Liver (tissue), 9 donors: ENCODE results near the gene STIM2. TPM values are rescaled to one million over a fixed set of nuclear protein-coding genes. Genes with fewer than 3 reads are reported as not detected.

Source experiments
- DNase-seq: peaks from one replicate; pipeline ENCODE4 v3.0.0-alpha.2; 2017; ENCODE audit warnings: low spot score
- H3K27ac ChIP-seq, 2 donors: one replicate each; pipeline ENCODE4 v1.7.0; 2013; ENCODE audit warnings: inconsistent platforms in 2 of 2, low read length in 2 of 2, control low read depth in 1 of 2, low read depth in 1 of 2, mild to moderate bottlenecking in 1 of 2
- H3K27me3 ChIP-seq, 4 donors: one replicate each; pipeline versions ENCODE4 v1.6.1 to v1.7.0; 2013; ENCODE audit warnings: low read length in 3 of 4, inconsistent platforms in 1 of 4, mild to moderate bottlenecking in 1 of 4, moderate library complexity in 1 of 4; ENCODE audit not compliant: control insufficient read depth in 4 of 4, insufficient read depth in 4 of 4
- H3K36me3 ChIP-seq, 4 donors: one replicate each; pipeline versions ENCODE4 v1.6.1 to v1.7.0; 2013; ENCODE audit warnings: low read length in 3 of 4, mild to moderate bottlenecking in 3 of 4, low read depth in 1 of 4, moderate library complexity in 1 of 4; ENCODE audit not compliant: control insufficient read depth in 4 of 4, insufficient read depth in 3 of 4
- H3K4me1 ChIP-seq, 4 donors: one replicate each; pipeline versions ENCODE4 v1.6.1 to v1.7.0; 2013; ENCODE audit warnings: low read length in 3 of 4, mild to moderate bottlenecking in 3 of 4, moderate library complexity in 1 of 4; ENCODE audit not compliant: control insufficient read depth in 4 of 4, insufficient read depth in 4 of 4
- H3K4me3 ChIP-seq, 3 donors: one replicate each; pipeline versions ENCODE4 v1.6.1 to v1.7.0; 2013; ENCODE audit warnings: low read length in 3 of 3, control low read depth in 1 of 3, low read depth in 1 of 3, mild to moderate bottlenecking in 1 of 3
- H3K9ac ChIP-seq, 2 donors: one replicate each; pipeline ENCODE4 v1.7.0; 2013; ENCODE audit warnings: low read length in 2 of 2, mild to moderate bottlenecking in 2 of 2, moderate library complexity in 2 of 2, control low read depth in 1 of 2, low read depth in 1 of 2
- H3K9me3 ChIP-seq, 4 donors: one replicate each; pipeline versions ENCODE4 v1.6.1 to v1.7.0; 2013; ENCODE audit warnings: low read length in 3 of 4; ENCODE audit not compliant: control insufficient read depth in 4 of 4
- ATF3 ChIP-seq: IDR thresholded peaks from 2 replicates; pipeline ENCODE4 v1.6.1; 2016; ENCODE audit warnings: antibody characterized with exemption
- CTCF ChIP-seq: fragments of 150-350 bp; IDR thresholded peaks from 2 replicates; pipeline ENCODE4 v1.5.1; 2017; ENCODE audit warnings: improper control_type of control experiment, low read depth, low read length; ENCODE audit not compliant: missing input control
- EGR1 ChIP-seq, 2 donors: IDR thresholded peaks; 2 replicates each; pipeline ENCODE4 v1.6.1; 2016 to 2018; ENCODE audit warnings: antibody characterized with exemption in 2 of 2, low read depth in 2 of 2
- FOXA1 ChIP-seq: IDR thresholded peaks from 2 replicates; pipeline ENCODE4 v1.6.1; 2016; ENCODE audit warnings: antibody characterized with exemption
- FOXA2 ChIP-seq: IDR thresholded peaks from 2 replicates; pipeline ENCODE4 v1.6.1; 2016; ENCODE audit warnings: antibody characterized with exemption
- GABPA ChIP-seq, 2 donors: IDR thresholded peaks in 1 of 2; conservative IDR thresholded peaks in 1 of 2; 2 replicates each; pipeline ENCODE4 v1.6.1; 2016; ENCODE audit warnings: antibody characterized with exemption in 2 of 2, mild to moderate bottlenecking in 1 of 2, moderate library complexity in 1 of 2
- HNF4A ChIP-seq, 2 donors: conservative IDR thresholded peaks; 2 replicates each; pipeline ENCODE4 v1.6.1; 2016; ENCODE audit warnings: antibody characterized with exemption in 2 of 2, mild to moderate bottlenecking in 2 of 2
- HNF4G ChIP-seq: IDR thresholded peaks from 2 replicates; pipeline ENCODE4 v1.6.1; 2016; ENCODE audit warnings: antibody characterized with exemption
- JUND ChIP-seq, 2 donors: IDR thresholded peaks; 2 replicates each; pipeline ENCODE4 v1.6.1; 2016; ENCODE audit warnings: antibody characterized with exemption in 2 of 2
- NR2F2 ChIP-seq: IDR thresholded peaks from 2 replicates; pipeline ENCODE4 v1.6.1; 2016; ENCODE audit warnings: antibody characterized with exemption
- RAD21 ChIP-seq, 2 donors: IDR thresholded peaks; 2 replicates each; pipeline ENCODE4 v1.6.1; 2016; ENCODE audit warnings: antibody characterized with exemption in 2 of 2, mild to moderate bottlenecking in 2 of 2
- REST ChIP-seq: IDR thresholded peaks from 2 replicates; pipeline ENCODE4 v1.6.1; 2016; ENCODE audit warnings: antibody characterized with exemption, mild to moderate bottlenecking
- RXRA ChIP-seq, 2 donors: IDR thresholded peaks; 2 replicates each; pipeline ENCODE4 v1.6.1; 2017 to 2018; ENCODE audit warnings: antibody characterized with exemption in 2 of 2, mild to moderate bottlenecking in 1 of 2
- SP1 ChIP-seq: IDR thresholded peaks from 2 replicates; pipeline ENCODE4 v1.6.1; 2018; ENCODE audit warnings: antibody characterized with exemption, mild to moderate bottlenecking
- TAF1 ChIP-seq: conservative IDR thresholded peaks from 2 replicates; pipeline ENCODE4 v1.6.1; 2016; ENCODE audit warnings: antibody characterized with exemption, mild to moderate bottlenecking
- YY1 ChIP-seq: IDR thresholded peaks from 2 replicates; pipeline ENCODE4 v1.6.1; 2016; ENCODE audit warnings: antibody characterized with exemption, mild to moderate bottlenecking
- WGBS: extraction: QIAGEN DNeasy Blood & Tissue Kit; methylation state at CpG from one replicate; pipeline ENCODE4 v1.1.7; 2013; 5-methylcytosine and 5-hydroxymethylcytosine counted together
- polyA plus RNA-seq, 2 donors: library from polyadenylated mRNA; stranded (reverse) in 1 of 2; unstranded in 1 of 2; fragments of 200-250 nt in 1 of 2; fragments of >200 nt in 1 of 2; fragmentation: Nextera tagmentation in 1 of 2; extraction: Ambion mirVana in 1 of 2; gene quantifications; one replicate each; pipeline versions ENCODE4 v1.2.1 to v1.2.3, GENCODE V29; 2013 to 2015
- total RNA-seq, 2 donors: library from RNA; depleted of rRNA; stranded (reverse); fragments of >200 nt; gene quantifications; one replicate each; pipeline ENCODE4 v1.2.3, GENCODE V29; 2014
- TF ChIP-seq, protein P1 (sequence below): IDR thresholded peaks from 2 replicates; pipeline ENCODE4 v1.6.1; 2016; ENCODE audit warnings: antibody characterized with exemption
- TF ChIP-seq, protein P2 (sequence below): IDR thresholded peaks from 2 replicates; pipeline ENCODE4 v1.6.1; 2016; ENCODE audit warnings: antibody characterized with exemption
- donor health status: healthy.
- donor health status: healthy.
- donor health status: healthy.
- donor health status: healthy.
- donor health status: healthy.

Gene STIM2
- total and polyA plus RNA-seq, 4 donors = 5.4 to 11.1 (median 6.9) TPM

DNA sequence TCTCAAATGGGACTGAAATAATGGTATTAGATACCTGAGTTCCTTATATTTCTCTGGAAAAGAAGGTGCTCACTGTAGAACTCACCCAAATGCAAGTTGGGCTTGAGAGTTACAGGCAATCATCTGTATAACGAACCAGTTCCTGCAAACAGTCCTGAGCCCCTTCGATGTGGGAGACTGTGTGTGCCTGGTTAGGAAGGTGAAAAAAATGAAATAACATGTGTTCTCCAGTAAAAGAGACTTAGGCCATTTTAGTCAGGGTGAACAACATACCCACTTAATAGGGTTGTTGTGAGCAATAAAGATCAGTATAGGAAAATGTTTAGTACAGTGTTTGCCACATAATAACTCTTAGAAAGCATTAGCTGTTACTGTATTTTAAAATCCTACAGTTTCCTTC, 23.4 kb downstream of the STIM2 start:
- no peaks in the 10 kb centered on the region for H3K27me3 ChIP-seq
- H3K9me3 ChIP-seq = no peaks in the 10 kb centered on the region
- 79% methylated on average over 2 of the region's 2 CpGs for WGBS
- H3K9ac ChIP-seq = no peak overlapping the region
- H3K4me1 ChIP-seq = peaks cover 0 to 1% (median 0%) of the 10 kb centered on the region in 4 donors
- no peak overlapping the region for H3K27ac ChIP-seq
- peaks cover 0 to 2% (median 0%) of the 10 kb centered on the region in 4 donors for H3K36me3 ChIP-seq
- H3K4me3 ChIP-seq = no peak overlapping the region
- TF ChIP-seq FOXA2 = no peak
- no peak for TF ChIP-seq RAD21 (IDR thresholded peaks at IDR 0.05)
- TF ChIP-seq HNF4G = no peak
- no peak for TF ChIP-seq FOXA1
- no peak for TF ChIP-seq REST
- no peak for TF ChIP-seq EGR1 (IDR thresholded peaks at IDR 0.05; ENCODE audit: low read depth in 2 of 2)
- TF ChIP-seq, protein P1, sequence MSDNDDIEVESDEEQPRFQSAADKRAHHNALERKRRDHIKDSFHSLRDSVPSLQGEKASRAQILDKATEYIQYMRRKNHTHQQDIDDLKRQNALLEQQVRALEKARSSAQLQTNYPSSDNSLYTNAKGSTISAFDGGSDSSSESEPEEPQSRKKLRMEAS = no peak
- no peak for TF ChIP-seq NR2F2
- no peak for TF ChIP-seq GABPA (IDR thresholded peaks at IDR 0.05 in 1 of 2, conservative IDR thresholded peaks at IDR 0.05 in 1 of 2)
- no peak for TF ChIP-seq RXRA (IDR thresholded peaks at IDR 0.05)
- no peak for TF ChIP-seq YY1
- no peak for TF ChIP-seq CTCF
- no peak for TF ChIP-seq JUND (IDR thresholded peaks at IDR 0.05)
- TF ChIP-seq, protein P2, sequence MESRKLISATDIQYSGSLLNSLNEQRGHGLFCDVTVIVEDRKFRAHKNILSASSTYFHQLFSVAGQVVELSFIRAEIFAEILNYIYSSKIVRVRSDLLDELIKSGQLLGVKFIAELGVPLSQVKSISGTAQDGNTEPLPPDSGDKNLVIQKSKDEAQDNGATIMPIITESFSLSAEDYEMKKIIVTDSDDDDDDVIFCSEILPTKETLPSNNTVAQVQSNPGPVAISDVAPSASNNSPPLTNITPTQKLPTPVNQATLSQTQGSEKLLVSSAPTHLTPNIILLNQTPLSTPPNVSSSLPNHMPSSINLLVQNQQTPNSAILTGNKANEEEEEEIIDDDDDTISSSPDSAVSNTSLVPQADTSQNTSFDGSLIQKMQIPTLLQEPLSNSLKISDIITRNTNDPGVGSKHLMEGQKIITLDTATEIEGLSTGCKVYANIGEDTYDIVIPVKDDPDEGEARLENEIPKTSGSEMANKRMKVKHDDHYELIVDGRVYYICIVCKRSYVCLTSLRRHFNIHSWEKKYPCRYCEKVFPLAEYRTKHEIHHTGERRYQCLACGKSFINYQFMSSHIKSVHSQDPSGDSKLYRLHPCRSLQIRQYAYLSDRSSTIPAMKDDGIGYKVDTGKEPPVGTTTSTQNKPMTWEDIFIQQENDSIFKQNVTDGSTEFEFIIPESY = no peak
- TF ChIP-seq SP1 = no peak
- TF ChIP-seq ATF3 = no peak
- no peak for TF ChIP-seq HNF4A (conservative IDR thresholded peaks at IDR 0.05)
- TF ChIP-seq TAF1 = no peak
- DNase-seq = no peak
